DND-41 (cell line): Measurements from ENCODE around the gene MACROD2.

ENCODE experiments used
- ATAC-seq: fragments of 200-7000 bp; cut with Tn5 transposase; 3 replicates; pipeline ENCODE4 v1.9.1; 2021; ENCODE audit warnings: low read depth; ENCODE audit not compliant: insufficient read depth
- DNase-seq: peaks from one replicate; pipeline ENCODE4 v3.0.0-alpha.2; 2020
- H2AFZ ChIP-seq: 2 replicates; pipeline ENCODE4 v1.6.0; 2012; ENCODE audit warnings: low read depth, low read length
- H3K27ac ChIP-seq: 2 replicates; pipeline ENCODE4 v1.5.1; 2012; ENCODE audit warnings: low read length, inconsistent platforms
- H3K27me3 ChIP-seq: fragments of 200-600 bp; sonication (generic); 2 replicates; pipeline ENCODE4 v1.6.0; 2012; ENCODE audit warnings: low read length, mild to moderate bottlenecking, inconsistent platforms; ENCODE audit not compliant: insufficient read depth, poor library complexity
- H3K36me3 ChIP-seq: 2 replicates; pipeline ENCODE4 v1.5.1; 2012; ENCODE audit warnings: low read length, inconsistent platforms; ENCODE audit not compliant: insufficient read depth
- H3K4me1 ChIP-seq: 2 replicates; pipeline ENCODE4 v1.5.1; 2012; ENCODE audit warnings: mild to moderate bottlenecking, low read length; ENCODE audit not compliant: insufficient read depth
- H3K4me2 ChIP-seq: 2 replicates; pipeline ENCODE4 v1.6.0; 2012; ENCODE audit warnings: mild to moderate bottlenecking, moderate library complexity, low read length, inconsistent platforms; ENCODE audit not compliant: insufficient read depth
- H3K4me3 ChIP-seq, 2 experiments: fragments of 200-600 bp in 1 of 2; shearing (Covaris generic) in 1 of 2; 2 replicates each; pipeline ENCODE4 v1.5.1; 2012 to 2016; ENCODE audit warnings: inconsistent platforms in 2 of 2, low read length in 2 of 2, mild to moderate bottlenecking in 2 of 2, low read depth in 1 of 2, moderate library complexity in 1 of 2
- H3K79me2 ChIP-seq: 2 replicates; pipeline ENCODE4 v1.6.0; 2012; ENCODE audit warnings: low read length, inconsistent platforms; ENCODE audit not compliant: insufficient read depth
- H3K9ac ChIP-seq: 2 replicates; pipeline ENCODE4 v1.6.0; 2012; ENCODE audit warnings: low read depth, mild to moderate bottlenecking, inconsistent platforms, low read length, moderate library complexity
- H3K9me3 ChIP-seq: 2 replicates; pipeline ENCODE4 v1.5.1; 2012; ENCODE audit warnings: low read length, moderate library complexity, mild to moderate bottlenecking, inconsistent platforms; ENCODE audit not compliant: insufficient read depth, severe bottlenecking
- H4K20me1 ChIP-seq: 2 replicates; pipeline ENCODE4 v1.6.0; 2012; ENCODE audit warnings: low read length; ENCODE audit not compliant: insufficient read depth
- EZH2 ChIP-seq: IDR thresholded peaks from 3 replicates; pipeline ENCODE4 v1.6.1; 2012; ENCODE audit warnings: borderline replicate concordance, low read depth, mild to moderate bottlenecking, moderate library complexity, low read length, inconsistent platforms; ENCODE audit not compliant: severe bottlenecking
- TF ChIP-seq, protein P1 (sequence below): IDR thresholded peaks from 2 replicates; pipeline ENCODE4 v1.5.1; 2012; ENCODE audit warnings: borderline replicate concordance, low read length, moderate library complexity, mild to moderate bottlenecking; ENCODE audit not compliant: poor library complexity, severe bottlenecking; ENCODE audit errors: extremely low read depth

The MACROD2 gene

GRCh38 chr20:15018966-15019365 is 1023.6 kb downstream of the MACROD2 start:
- Histone ChIP-seq H3K79me2 (no peaks in the 10 kb centered on the region), H4K20me1 (no peaks in the 10 kb centered on the region), H3K36me3 (no peaks in the 10 kb centered on the region), H3K4me2 (no peak overlapping the region), H2AFZ (no peak overlapping the region), H3K9me3 (peaks cover 6% of the 10 kb centered on the region), H3K4me1 (no peaks in the 10 kb centered on the region), H3K27me3 (no peaks in the 10 kb centered on the region), H3K4me3 (no peak overlapping the region), H3K27ac (no peak overlapping the region), H3K9ac (no peak overlapping the region)
- no peak for ATAC-seq
- TF ChIP-seq, protein P1, sequence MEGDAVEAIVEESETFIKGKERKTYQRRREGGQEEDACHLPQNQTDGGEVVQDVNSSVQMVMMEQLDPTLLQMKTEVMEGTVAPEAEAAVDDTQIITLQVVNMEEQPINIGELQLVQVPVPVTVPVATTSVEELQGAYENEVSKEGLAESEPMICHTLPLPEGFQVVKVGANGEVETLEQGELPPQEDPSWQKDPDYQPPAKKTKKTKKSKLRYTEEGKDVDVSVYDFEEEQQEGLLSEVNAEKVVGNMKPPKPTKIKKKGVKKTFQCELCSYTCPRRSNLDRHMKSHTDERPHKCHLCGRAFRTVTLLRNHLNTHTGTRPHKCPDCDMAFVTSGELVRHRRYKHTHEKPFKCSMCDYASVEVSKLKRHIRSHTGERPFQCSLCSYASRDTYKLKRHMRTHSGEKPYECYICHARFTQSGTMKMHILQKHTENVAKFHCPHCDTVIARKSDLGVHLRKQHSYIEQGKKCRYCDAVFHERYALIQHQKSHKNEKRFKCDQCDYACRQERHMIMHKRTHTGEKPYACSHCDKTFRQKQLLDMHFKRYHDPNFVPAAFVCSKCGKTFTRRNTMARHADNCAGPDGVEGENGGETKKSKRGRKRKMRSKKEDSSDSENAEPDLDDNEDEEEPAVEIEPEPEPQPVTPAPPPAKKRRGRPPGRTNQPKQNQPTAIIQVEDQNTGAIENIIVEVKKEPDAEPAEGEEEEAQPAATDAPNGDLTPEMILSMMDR: no peak
- TF ChIP-seq EZH2: no peak
- no peak for DNase-seq

DNA sequence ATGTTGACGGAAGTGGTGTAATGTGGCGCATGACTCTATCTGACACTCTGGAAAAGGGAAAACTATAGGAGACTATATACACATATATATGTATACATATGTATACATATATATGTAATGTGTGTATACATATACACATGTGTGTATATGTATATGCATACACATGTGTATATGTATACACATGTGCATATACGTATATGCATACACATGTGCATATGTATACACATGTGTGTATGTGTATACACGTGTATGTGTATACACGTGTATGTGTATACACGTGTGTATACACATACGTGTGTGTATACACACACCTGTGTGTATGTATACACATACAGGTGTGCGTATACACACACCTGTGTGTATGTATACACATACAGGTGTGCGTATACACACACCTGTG is 1025.5 kb downstream of the MACROD2 start:
- Histone ChIP-seq H3K4me3 (no peak overlapping the region), H3K9ac (no peak overlapping the region), H4K20me1 (no peaks in the 10 kb centered on the region), H3K27me3 (no peaks in the 10 kb centered on the region), H3K27ac (no peak overlapping the region), H2AFZ (no peak overlapping the region), H3K4me1 (no peaks in the 10 kb centered on the region), H3K4me2 (no peak overlapping the region), H3K79me2 (no peaks in the 10 kb centered on the region), H3K9me3 (peaks cover 6% of the 10 kb centered on the region), H3K36me3 (no peaks in the 10 kb centered on the region)
- DNase-seq: no peak
- no peak for ATAC-seq
- no peak for TF ChIP-seq EZH2

- H3K36me3 ChIP-seq: no peaks in the 10 kb centered on the region
- ATAC-seq: no peak
- TF ChIP-seq, protein P1: no peak
- TF ChIP-seq EZH2: no peak
- H3K9ac ChIP-seq: no peak overlapping the region
- no peak overlapping the region for H3K4me3 ChIP-seq
- peaks cover 6% of the 10 kb centered on the region for H3K9me3 ChIP-seq
- H3K27me3 ChIP-seq: no peaks in the 10 kb centered on the region
- DNase-seq: no peak
- no peak overlapping the region for H3K4me2 ChIP-seq
- H2AFZ ChIP-seq: no peak overlapping the region
- H3K27ac ChIP-seq: no peak overlapping the region
- no peaks in the 10 kb centered on the region for H3K79me2 ChIP-seq
- H4K20me1 ChIP-seq: no peaks in the 10 kb centered on the region
- H3K4me1 ChIP-seq: no peaks in the 10 kb centered on the region
Observed at GRCh38 chr20:15022921-15023320, 1027.6 kb downstream of the MACROD2 start.

GRCh38 chr20:15026759-15027158 is 1031.4 kb downstream of the MACROD2 start:
- ATAC-seq (no peak), DNase-seq (no peak)
- Histone ChIP-seq H3K27me3 (no peaks in the 10 kb centered on the region), H3K9me3 (peaks cover 6% of the 10 kb centered on the region), H3K36me3 (no peaks in the 10 kb centered on the region), H3K27ac (no peak overlapping the region), H3K4me1 (no peaks in the 10 kb centered on the region), H3K9ac (no peak overlapping the region), H2AFZ (no peak overlapping the region), H4K20me1 (no peaks in the 10 kb centered on the region), H3K4me2 (no peak overlapping the region), H3K4me3 (no peak overlapping the region), H3K79me2 (no peaks in the 10 kb centered on the region)
- no peak for TF ChIP-seq EZH2
- TF ChIP-seq, protein P1: no peak
